ENCODE data around the gene TBXAS1.

TBXAS1 gene

GRCh38 chr7:140006600-140006999 is 177.5 kb downstream of the TBXAS1 start:
- no peak for DNase-seq

- no peak for DNase-seq
These were observed 178.1 kb downstream of the TBXAS1 start for GRCh38 chr7:140007051-140007690.

DNA sequence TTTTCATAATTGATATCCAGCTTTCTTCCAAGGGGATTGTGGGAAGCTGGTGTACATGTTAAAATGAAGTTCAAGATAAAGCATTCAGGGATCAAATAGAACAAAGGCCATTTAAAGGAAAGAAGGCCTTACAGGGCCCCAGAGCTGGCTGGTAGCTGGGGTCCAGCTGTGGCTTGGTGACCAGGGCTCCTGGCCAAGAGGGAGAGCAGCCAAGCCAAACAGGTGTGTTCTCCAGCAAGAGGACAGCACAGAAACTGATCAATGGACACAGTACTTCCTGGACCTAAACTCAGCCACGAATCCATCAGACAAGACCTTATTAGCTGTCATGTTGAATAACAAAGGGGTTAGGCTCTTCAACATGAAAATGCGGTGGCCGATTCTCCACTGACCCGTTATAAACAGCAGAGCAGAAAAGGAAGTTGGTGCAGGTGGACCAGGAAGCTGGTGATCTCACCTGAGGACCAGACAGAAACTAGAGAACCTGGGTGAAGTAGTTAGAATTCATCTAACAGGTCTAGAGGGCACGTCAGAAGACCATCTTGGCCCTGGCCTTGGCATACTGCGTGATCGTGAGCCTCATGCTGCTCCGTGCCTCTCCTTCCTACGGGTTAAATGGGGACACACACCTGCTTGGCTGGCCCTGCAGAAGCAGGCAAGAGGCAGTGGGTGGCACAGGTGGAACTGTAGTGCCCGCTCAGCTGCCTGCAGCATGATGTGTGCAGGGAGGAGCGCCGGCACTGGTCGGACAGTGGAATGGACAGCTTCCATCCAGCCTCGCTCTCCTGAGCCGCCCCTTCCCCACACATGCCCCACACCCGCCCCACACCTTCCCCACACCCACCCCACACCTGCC is 179.9 kb downstream of the TBXAS1 start:
- DNase-seq, result no peak

- DNase-seq, result no peak
These were observed 180.7 kb downstream of the TBXAS1 start for GRCh38 chr7:140009735-140010134.

GRCh38 chr7:140010194-140010895 is 181.3 kb downstream of the TBXAS1 start:
- DNase-seq, result no peak

DNA sequence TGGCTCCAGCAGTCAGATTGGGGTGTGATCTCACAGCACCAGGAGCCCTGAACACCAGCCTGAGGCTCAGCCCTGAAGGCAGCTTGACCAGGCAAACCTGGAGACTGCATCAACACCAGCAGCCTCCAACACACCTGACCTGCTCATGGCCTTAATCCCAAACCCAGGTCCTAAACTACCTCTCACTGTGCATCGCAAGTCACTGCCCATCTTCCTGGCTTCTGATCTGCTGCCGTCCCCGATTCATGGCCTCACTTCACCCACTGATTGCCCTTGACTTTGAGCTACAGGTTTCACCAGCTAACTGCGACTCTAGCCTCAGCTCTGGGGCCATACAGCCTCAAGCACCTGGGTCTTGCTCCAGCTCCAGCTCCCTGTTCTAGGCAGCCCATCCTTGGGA is 184.6 kb downstream of the TBXAS1 start:
- no peak for DNase-seq

GRCh38 chr7:140014123-140014522 is 185.1 kb downstream of the TBXAS1 start:
- no peak for DNase-seq

GRCh38 chr7:140015471-140015970 is 186.5 kb downstream of the TBXAS1 start:
- no peak for DNase-seq

DNA sequence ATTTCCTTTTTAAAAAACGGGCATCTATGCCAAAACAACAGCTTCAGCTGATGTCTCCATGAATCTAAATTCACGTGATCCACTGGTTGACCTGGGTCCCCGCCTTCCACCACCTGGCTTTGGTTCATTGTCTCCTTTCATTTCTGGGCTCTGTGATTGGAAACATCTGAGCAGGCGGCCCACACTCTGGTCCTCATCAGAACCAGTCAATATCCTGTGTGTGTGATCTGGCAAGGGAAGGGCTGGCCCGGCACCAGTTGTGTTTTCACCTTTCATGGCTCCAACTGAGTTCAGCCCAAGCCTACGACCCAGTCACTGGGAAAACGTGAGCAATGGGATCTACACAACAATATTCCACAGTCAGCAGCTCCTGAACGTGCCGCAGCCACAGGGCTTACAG is 187.5 kb downstream of the TBXAS1 start:
- no peak for DNase-seq

- DNase-seq, result no peak
These were observed 188.0 kb downstream of the TBXAS1 start for GRCh38 chr7:140017034-140017433.

DNA sequence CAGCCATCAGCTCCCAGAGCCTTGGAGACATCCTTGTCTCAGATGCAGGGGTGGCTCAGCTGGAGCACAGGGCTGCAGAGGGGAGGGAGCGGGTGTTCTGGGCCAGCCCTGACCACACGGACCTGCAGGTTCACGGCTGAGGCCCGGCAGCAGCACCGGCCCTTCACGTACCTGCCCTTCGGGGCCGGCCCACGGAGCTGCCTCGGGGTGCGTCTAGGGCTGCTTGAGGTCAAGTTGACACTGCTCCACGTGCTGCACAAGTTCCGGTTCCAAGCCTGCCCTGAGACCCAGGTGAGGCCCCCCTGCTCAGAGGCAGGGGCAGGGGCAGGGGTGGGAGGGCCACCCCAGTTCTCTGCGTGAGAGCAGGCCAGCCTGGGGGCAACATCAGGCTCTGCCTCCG is 188.5 kb downstream of the TBXAS1 start:
- DNase-seq, result no peak

- DNase-seq, result no peak
These were observed 189.3 kb downstream of the TBXAS1 start for GRCh38 chr7:140018125-140019043.

DNA sequence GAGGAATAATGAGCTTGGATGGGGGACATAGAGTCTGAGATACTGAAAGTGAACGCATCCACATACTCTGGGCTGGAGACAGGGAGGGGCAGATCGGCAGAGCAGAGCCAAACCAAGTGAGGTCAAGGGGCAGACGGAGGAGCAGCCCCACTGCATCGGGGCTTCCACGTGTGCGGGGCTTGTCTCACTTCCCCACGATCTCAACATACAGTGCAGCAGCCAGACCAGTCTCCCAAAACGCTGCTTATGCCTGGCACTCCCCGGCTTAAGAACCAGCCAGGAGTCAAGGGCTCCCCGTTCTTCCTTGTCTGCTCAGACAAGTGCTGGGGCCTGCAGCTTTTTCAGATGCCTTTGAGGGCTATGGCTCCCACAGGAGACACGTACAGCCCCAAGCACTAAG is 190.1 kb downstream of the TBXAS1 start:
- no peak for DNase-seq

GRCh38 chr7:140019606-140020005 is 190.5 kb downstream of the TBXAS1 start:
- no peak for DNase-seq

DNA sequence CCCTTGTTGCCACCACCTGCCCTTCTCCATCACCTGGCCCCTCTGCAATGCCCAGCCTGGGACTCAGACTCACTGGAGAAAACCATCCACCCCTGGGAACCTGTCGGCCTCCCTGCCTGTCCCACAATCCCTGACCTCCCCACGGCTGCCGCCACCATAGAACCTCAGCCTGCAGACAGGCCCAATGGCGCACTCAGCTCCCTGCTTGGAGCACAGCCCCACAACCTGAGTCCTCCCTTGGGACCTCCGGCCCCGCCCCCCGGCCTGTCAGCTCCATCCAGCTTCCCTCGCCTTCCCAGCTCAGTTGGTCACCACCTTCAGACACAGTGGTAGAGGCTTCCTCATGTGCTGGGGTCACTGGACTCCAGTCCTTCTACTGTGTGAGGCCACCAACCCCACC is 192.5 kb downstream of the TBXAS1 start:
- no peak for DNase-seq

GRCh38 chr7:140022582-140023211 is 193.6 kb downstream of the TBXAS1 start:
- no peak for DNase-seq

GRCh38 chr7:140023728-140024127 is 194.7 kb downstream of the TBXAS1 start:
- DNase-seq, result no peak

DNA sequence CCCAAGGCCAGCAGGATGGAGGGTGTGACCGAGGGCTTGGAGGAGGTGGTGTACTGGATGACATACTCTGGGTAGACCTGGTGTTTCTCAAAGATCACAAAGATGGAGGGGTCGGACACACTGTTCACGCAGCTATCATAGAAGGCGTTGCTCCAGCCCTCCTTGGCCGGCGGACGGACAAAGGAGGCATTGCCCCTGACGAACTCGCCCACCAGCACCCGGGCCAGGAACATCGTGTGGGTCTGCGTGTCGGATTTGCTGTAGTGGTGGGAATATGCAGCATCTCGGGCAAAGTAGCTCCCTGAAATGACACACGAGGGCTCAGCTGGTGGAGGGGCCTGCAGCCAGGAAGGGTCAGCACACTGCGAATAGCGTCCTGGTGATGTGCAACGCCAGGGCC is 195.5 kb downstream of the TBXAS1 start:
- no peak for DNase-seq

DNA sequence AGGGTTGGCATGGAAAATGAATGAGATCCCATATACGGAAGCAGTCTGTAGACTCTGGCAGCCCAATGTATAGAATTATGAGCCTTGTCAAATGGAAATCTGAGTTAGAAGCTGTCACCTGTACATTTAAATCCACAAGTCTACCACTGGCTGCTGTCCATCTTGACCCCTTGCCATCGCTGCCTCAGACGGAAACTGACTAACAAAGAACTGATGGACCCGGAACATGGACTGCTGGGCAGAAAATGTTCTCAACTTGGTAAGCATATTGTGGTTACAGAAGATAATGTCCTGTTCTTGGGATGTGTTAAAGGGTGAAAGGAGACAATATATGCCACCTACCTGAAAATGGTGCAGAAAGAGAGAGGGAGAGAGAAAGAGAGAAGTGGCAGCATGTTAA is 196.2 kb downstream of the TBXAS1 start:
- no peak for DNase-seq

GRCh38 chr7:140025814-140026433 is 196.9 kb downstream of the TBXAS1 start:
- no peak for DNase-seq

- DNase-seq, result no peak
These were observed 197.9 kb downstream of the TBXAS1 start for GRCh38 chr7:140026935-140027334.

DNA sequence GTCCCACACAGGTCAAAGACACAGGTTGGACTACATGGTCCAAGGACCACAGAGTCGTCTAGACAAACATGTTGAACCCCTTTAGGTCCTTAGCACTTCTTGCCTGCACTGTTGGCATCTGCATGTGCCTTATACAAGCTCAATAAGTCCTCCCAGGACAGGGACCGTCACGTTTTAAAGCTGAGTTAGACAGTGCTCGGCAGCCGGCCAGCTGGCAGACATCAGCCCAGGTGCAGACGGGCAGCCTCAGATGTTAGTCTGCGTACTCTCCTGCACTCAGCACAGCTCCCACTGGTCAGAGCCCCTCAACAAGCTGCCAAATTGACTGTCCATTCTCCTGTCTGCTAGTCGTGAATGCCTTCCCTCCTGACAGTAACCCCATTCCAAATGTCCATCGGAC is 198.8 kb downstream of the TBXAS1 start:
- no peak for DNase-seq
